Kidney (tissue), 14 donors: ENCODE data around the gene KANK4. TPM values are rescaled to one million over a fixed set of nuclear protein-coding genes. Genes with fewer than 3 reads are reported as not detected.

Experiments used
- DNase-seq, 5 donors: peaks; one replicate each; pipeline ENCODE4 v3.0.0-alpha.2; 2013 to 2020
- FAIRE-seq: peaks from 2 replicates; lab custom pipeline; 2012; peaks lifted over from hg19 to GRCh38; lab: Jason Lieb, UNC
- H3K27ac ChIP-seq, 2 donors: one replicate each; pipeline ENCODE4 v1.7.0; 2013; ENCODE audit warnings: low read depth in 2 of 2, low read length in 2 of 2, inconsistent platforms in 1 of 2
- H3K27me3 ChIP-seq: one replicate; pipeline ENCODE4 v1.7.1; 2013; ENCODE audit warnings: low read length, inconsistent platforms; ENCODE audit not compliant: control insufficient read depth, insufficient read depth
- H3K36me3 ChIP-seq, 3 donors: one replicate each; pipeline versions ENCODE4 v1.7.0 to v1.7.1; 2013; ENCODE audit warnings: low read length in 3 of 3, control low read depth in 1 of 3, inconsistent platforms in 1 of 3; ENCODE audit not compliant: insufficient read depth in 3 of 3, control insufficient read depth in 2 of 3
- H3K4me1 ChIP-seq, 3 donors: one replicate each; pipeline versions ENCODE4 v1.7.0 to v1.7.1; 2013; ENCODE audit warnings: low read length in 3 of 3, inconsistent platforms in 1 of 3, low read depth in 1 of 3; ENCODE audit not compliant: control insufficient read depth in 2 of 3, insufficient read depth in 2 of 3
- H3K4me3 ChIP-seq, 3 donors: one replicate each; pipeline versions ENCODE4 v1.7.0 to v1.8.1; 2013; ENCODE audit warnings: low read length in 3 of 3, control low read depth in 1 of 3, inconsistent platforms in 1 of 3
- H3K9ac ChIP-seq, 3 donors: one replicate each; pipeline versions ENCODE4 v1.7.0 to v1.7.1; 2013; ENCODE audit warnings: low read length in 3 of 3, control low read depth in 1 of 3, inconsistent platforms in 1 of 3
- H3K9me3 ChIP-seq, 3 donors: one replicate each; pipeline versions ENCODE4 v1.7.0 to v1.7.1; 2013; ENCODE audit warnings: low read length in 3 of 3, control low read depth in 1 of 3, inconsistent platforms in 1 of 3; ENCODE audit not compliant: control insufficient read depth in 2 of 3, insufficient read depth in 1 of 3
- CTCF ChIP-seq: IDR thresholded peaks from 3 replicates; pipeline ENCODE4 v1.5.1; 2012; ENCODE audit warnings: mild to moderate bottlenecking, moderate library complexity, borderline replicate concordance; ENCODE audit not compliant: insufficient read depth; ENCODE audit errors: extremely low read depth
- intact Hi-C: fragments of 100-400 bp; cut with DNase I; formaldehyde crosslinking; loops from one replicate; pipeline ENCODE4 v1.11.1; 2022
- polyA plus RNA-seq: library from polyadenylated mRNA; stranded (reverse); fragments of 350-450 nt; fragmentation: Illumina TruSeq; extraction: RNeasy Lipid Tissue Mini Kit (QIAGEN cat#74804); gene quantifications from one replicate; pipeline ENCODE4 v1.2.3, GENCODE V29; 2014; ENCODE audit warnings: low read depth, low replicate concordance; ENCODE audit not compliant: insufficient read depth
- total RNA-seq: library from RNA; stranded (reverse); fragmentation: NEBNext Ultra II Directional; extraction: Animal tissue kit (Norgen Biotek cat#: 25700); gene quantifications from one replicate; pipeline ENCODE4 v1.2.1, GENCODE V29; 2021
- donor health status: control.
- donor health status: control.
- donor health status: control.
- donor health status: control.
- donor health status: control.
- donor health status: DM: yes; HTN: yes; CAD: no.
- donor health status: Normal renal cell carcinoma (clear cell type).

KANK4 gene
- total and polyA plus RNA-seq, 2 donors from 2014 or later = 0.28 to 0.50 TPM

DNA sequence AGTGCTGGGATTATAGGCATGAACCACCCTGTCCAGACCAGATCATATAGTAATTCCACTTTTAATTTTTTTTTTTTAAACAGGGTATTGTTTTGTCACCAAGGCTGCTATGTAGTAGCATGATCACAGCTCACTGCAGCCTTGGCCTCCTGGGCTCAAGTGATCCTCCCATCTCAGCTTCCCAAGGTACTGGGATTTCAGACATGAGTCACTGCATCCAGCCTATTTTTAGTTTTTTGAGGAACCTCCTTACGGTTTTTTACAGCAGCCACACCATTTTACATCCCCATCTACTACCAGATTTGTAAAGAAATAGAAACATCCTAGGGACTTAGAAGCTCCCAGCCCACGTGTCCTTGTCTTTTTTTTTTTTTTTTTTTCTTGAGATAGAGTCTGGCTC, 100.6 kb downstream of the KANK4 start:
- no peaks in the 10 kb centered on the region for H3K27me3 ChIP-seq
- H3K27ac ChIP-seq = no peak overlapping the region
- H3K9me3 ChIP-seq = no peaks in the 10 kb centered on the region
- no peaks in the 10 kb centered on the region for H3K4me1 ChIP-seq
- DNase-seq (no peak), FAIRE-seq (no peak)
- no peaks in the 10 kb centered on the region for H3K36me3 ChIP-seq
- TF ChIP-seq CTCF = no peak
- no peak overlapping the region for H3K9ac ChIP-seq
- intact Hi-C loops = no loop called here
- H3K4me3 ChIP-seq = no peak overlapping the region

GRCh38 chr1:62213075-62213914, 105.9 kb downstream of the KANK4 start:
- no peak for FAIRE-seq

DNA sequence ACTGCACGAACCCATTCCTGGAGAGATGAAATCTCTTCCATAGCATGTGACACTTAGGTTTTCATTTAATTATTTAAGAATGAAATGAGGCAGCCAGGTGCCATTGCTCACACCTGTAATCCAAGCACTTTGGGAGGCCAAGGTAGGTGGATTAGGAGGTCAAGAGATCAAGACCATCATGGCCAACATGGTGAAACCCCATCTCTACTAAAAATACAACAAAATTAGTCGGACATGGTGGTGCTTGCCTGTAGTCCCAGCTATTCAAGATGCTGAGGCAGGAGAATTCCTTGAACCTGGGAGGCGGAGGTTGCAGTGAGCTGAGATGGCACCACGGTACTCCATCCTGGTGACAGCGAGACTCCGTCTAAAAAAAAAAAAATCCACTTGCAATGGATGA, 106.8 kb downstream of the KANK4 start:
- H3K27ac ChIP-seq = no peak overlapping the region
- H3K4me1 ChIP-seq = no peaks in the 10 kb centered on the region
- no peak overlapping the region for H3K4me3 ChIP-seq
- DNase-seq = no peak
- no peaks in the 10 kb centered on the region for H3K27me3 ChIP-seq
- no peak for TF ChIP-seq CTCF
- H3K36me3 ChIP-seq = no peaks in the 10 kb centered on the region
- H3K9me3 ChIP-seq = peaks cover 0 to 2% (median 0%) of the 10 kb centered on the region in 3 donors
- intact Hi-C loops = no loop called here
- no peak overlapping the region for H3K9ac ChIP-seq
- no peak for FAIRE-seq

More at GRCh38 chr1:62213075-62213914, 105.9 kb downstream of the KANK4 start:
- H3K27me3 ChIP-seq = no peaks in the 10 kb centered on the region
- DNase-seq = no peak
- no peak for TF ChIP-seq CTCF
- intact Hi-C loops = no loop called here
- H3K27ac ChIP-seq = no peak overlapping the region
- no peak overlapping the region for H3K4me3 ChIP-seq
- H3K36me3 ChIP-seq = no peaks in the 10 kb centered on the region
- H3K4me1 ChIP-seq = no peaks in the 10 kb centered on the region
- no peak overlapping the region for H3K9ac ChIP-seq
- peaks cover 0 to 2% (median 0%) of the 10 kb centered on the region in 3 donors for H3K9me3 ChIP-seq
